ENCODE results near the gene AGPS.

GRCh38 chr2:177399376-177399775, 6.8 kb downstream of the AGPS start:
- TF ChIP-seq EZH2phosphoT487 (IDR thresholded peaks at IDR 0.05; ENCODE audit: insufficient read depth, low read depth): no peak
- TF ChIP-seq EZH2 (IDR thresholded peaks at IDR 0.05; ENCODE audit: insufficient read depth, poor library complexity, severe bottlenecking): no peak

Data from GM23248 (cell line).